ENCODE results near the gene IRF5.

- no peak for TF ChIP-seq CTCF (IDR thresholded peaks at IDR 0.05)
- no peak for TF ChIP-seq POLR2A (IDR thresholded peaks at IDR 0.05)
Measured at GRCh38 chr7:128918016-128918665, 19.6 kb upstream of the IRF5 start.
